Measurements from ENCODE around the gene DDX23.

DDX23 gene

GRCh38 chr12:48789858-48790326 is 62.1 kb downstream of the DDX23 start:
- Histone ChIP-seq H3K9me3 (no peaks in the 10 kb centered on the region), H3K36me3 (no peaks in the 10 kb centered on the region), H3K4me3 (ENCODE audit: low read depth, low read length) (no peak overlapping the region; the same call in 1 of the 2 replicates), H3K27me3 (no peaks in the 10 kb centered on the region), H3K4me1 (peaks cover 18% of the 10 kb centered on the region)
- TF ChIP-seq CTCF (IDR thresholded peaks at IDR 0.05; ENCODE audit: low read depth, low read length) = no peak
- no peak for DNase-seq

GRCh38 chr12:48788854-48789775 is 62.8 kb downstream of the DDX23 start, which contains the start of gene ADCY6:
Gene ADCY6, minus strand, starts transcription at chr12:48789089. Its CDS starts 5,655 bp downstream, at chr12:48783434.
- Histone ChIP-seq H3K4me3 (ENCODE audit: low read depth, low read length) (peak within 1 kb of the TSS; percentile 65), H3K27me3 (no peaks in the 10 kb centered on the region), H3K36me3 (no peaks in the 10 kb centered on the region), H3K4me1 (peaks cover 18% of the 10 kb centered on the region), H3K9me3 (no peaks in the 10 kb centered on the region)
- peak; percentile 65 for DNase-seq
- TF ChIP-seq CTCF (IDR thresholded peaks at IDR 0.05; ENCODE audit: low read depth, low read length) = no peak

GRCh38 chr12:48788524-48788853 is 63.5 kb downstream of the DDX23 start:
- no peaks in the 10 kb centered on the region for H3K27me3 ChIP-seq
- H3K4me3 ChIP-seq (ENCODE audit: low read depth, low read length) = peak overlapping the region; percentile 65
- H3K9me3 ChIP-seq = no peaks in the 10 kb centered on the region
- no peak for TF ChIP-seq CTCF (IDR thresholded peaks at IDR 0.05; ENCODE audit: low read depth, low read length)
- peaks cover 18% of the 10 kb centered on the region for H3K4me1 ChIP-seq
- no peaks in the 10 kb centered on the region for H3K36me3 ChIP-seq
- no peak for DNase-seq

GRCh38 chr12:48787791-48788523 is 64.0 kb downstream of the DDX23 start:
- no peak for TF ChIP-seq CTCF (IDR thresholded peaks at IDR 0.05; ENCODE audit: low read depth, low read length)
- H3K27me3 ChIP-seq = no peaks in the 10 kb centered on the region
- H3K9me3 ChIP-seq = no peaks in the 10 kb centered on the region
- no peaks in the 10 kb centered on the region for H3K36me3 ChIP-seq
- DNase-seq = no peak
- peak overlapping the region; percentile 65 for H3K4me3 ChIP-seq (ENCODE audit: low read depth, low read length)
- H3K4me1 ChIP-seq = peaks cover 18% of the 10 kb centered on the region

- DNase-seq = peak; percentile 92
- no peak for TF ChIP-seq CTCF (IDR thresholded peaks at IDR 0.05; ENCODE audit: low read depth, low read length)
- Histone ChIP-seq H3K27me3 (no peaks in the 10 kb centered on the region), H3K4me1 (peaks cover 18% of the 10 kb centered on the region), H3K9me3 (no peaks in the 10 kb centered on the region), H3K4me3 (ENCODE audit: low read depth, low read length) (peak overlapping the region; percentile 65), H3K36me3 (no peaks in the 10 kb centered on the region)
Observed at GRCh38 chr12:48786591-48787544, 65.1 kb downstream of the DDX23 start.

Data from BE2C (cell line).